H9 (cell line): ENCODE data around the gene VPS18. TPM values are rescaled to one million over a fixed set of nuclear protein-coding genes. Genes with fewer than 3 reads are reported as not detected.

Experiments used
- DNase-seq: peaks from one replicate; pipeline ENCODE4 v3.0.0-alpha.2; 2017
- H2AFZ ChIP-seq: one replicate; pipeline ENCODE4 v1.6.1; 2013; ENCODE audit warnings: mild to moderate bottlenecking, low read length, control low read depth, moderate library complexity
- H2AK5ac ChIP-seq: 2 replicates; pipeline ENCODE4 v1.6.1; 2013; ENCODE audit warnings: low read length, control low read depth, mixed read lengths; ENCODE audit not compliant: insufficient read length
- H2BK120ac ChIP-seq: one replicate; pipeline ENCODE4 v1.6.1; 2013; ENCODE audit warnings: low read depth, mild to moderate bottlenecking, low read length, control low read depth, inconsistent platforms; ENCODE audit not compliant: poor library complexity, severe bottlenecking
- H2BK12ac ChIP-seq: 2 replicates; pipeline ENCODE4 v1.6.1; 2013; ENCODE audit warnings: low read length, control low read depth, mixed read lengths, low read depth; ENCODE audit not compliant: insufficient read length
- H2BK15ac ChIP-seq: 2 replicates; pipeline ENCODE4 v1.6.1; 2013; ENCODE audit warnings: low read depth, low read length, control low read depth
- H2BK20ac ChIP-seq: one replicate; pipeline ENCODE4 v1.6.1; 2013; ENCODE audit warnings: low read depth, mild to moderate bottlenecking, low read length, control low read depth, inconsistent platforms; ENCODE audit not compliant: poor library complexity, severe bottlenecking
- H2BK5ac ChIP-seq: 2 replicates; pipeline ENCODE4 v1.6.1; 2013; ENCODE audit warnings: low read length, control low read depth, mixed read lengths; ENCODE audit not compliant: insufficient read length
- H3K14ac ChIP-seq: 2 replicates; pipeline ENCODE4 v1.6.1; 2013; ENCODE audit warnings: low read length, control low read depth; ENCODE audit not compliant: insufficient read depth
- H3K18ac ChIP-seq: 2 replicates; pipeline ENCODE4 v1.6.1; 2013; ENCODE audit warnings: low read depth, mild to moderate bottlenecking, mixed read lengths, low read length, control low read depth; ENCODE audit not compliant: insufficient read length
- H3K23ac ChIP-seq: 2 replicates; pipeline ENCODE4 v1.6.1; 2013; ENCODE audit warnings: low read length, control low read depth, mixed read lengths, low read depth; ENCODE audit not compliant: insufficient read length
- H3K23me2 ChIP-seq: 2 replicates; pipeline ENCODE4 v1.6.1; 2013; ENCODE audit warnings: low read depth, mild to moderate bottlenecking, mixed read lengths, low read length, control low read depth; ENCODE audit not compliant: insufficient read length, poor library complexity, severe bottlenecking
- H3K27ac ChIP-seq: 2 replicates; pipeline ENCODE4 v1.5.1; 2013; ENCODE audit warnings: low read length, control low read depth, mixed read lengths, low read depth; ENCODE audit not compliant: insufficient read length
- H3K27me3 ChIP-seq: 2 replicates; pipeline ENCODE4 v1.6.1; 2013; ENCODE audit warnings: low read length, control low read depth, inconsistent platforms; ENCODE audit not compliant: insufficient read depth
- H3K4ac ChIP-seq: 2 replicates; pipeline ENCODE4 v1.6.1; 2013; ENCODE audit warnings: low read depth, mild to moderate bottlenecking, control low read depth, inconsistent platforms, low read length, moderate library complexity
- H3K4me1 ChIP-seq: 2 replicates; pipeline ENCODE4 v1.6.1; 2013; ENCODE audit warnings: low read length, control low read depth, inconsistent platforms; ENCODE audit not compliant: insufficient read depth
- H3K4me2 ChIP-seq: 2 replicates; pipeline ENCODE4 v1.6.1; 2013; ENCODE audit warnings: low read length, control low read depth, mixed read lengths; ENCODE audit not compliant: insufficient read length, insufficient read depth
- H3K56ac ChIP-seq: 2 replicates; pipeline ENCODE4 v1.6.1; 2013; ENCODE audit warnings: low read depth, mild to moderate bottlenecking, mixed read lengths, low read length, control low read depth; ENCODE audit not compliant: insufficient read length
- H3K79me1 ChIP-seq: 2 replicates; pipeline ENCODE4 v1.6.1; 2013; ENCODE audit warnings: low read depth, mild to moderate bottlenecking, moderate library complexity, low read length, control low read depth, inconsistent platforms; ENCODE audit not compliant: insufficient read depth, poor library complexity, severe bottlenecking
- H3K79me2 ChIP-seq: 2 replicates; pipeline ENCODE4 v1.6.1; 2013; ENCODE audit warnings: low read length, control low read depth, inconsistent platforms; ENCODE audit not compliant: insufficient read depth
- H3K9ac ChIP-seq: 2 replicates; pipeline ENCODE4 v1.6.1; 2013; ENCODE audit warnings: low read length, control low read depth, mixed read lengths; ENCODE audit not compliant: insufficient read length; ENCODE audit errors: extremely low read depth
- H3K9me3 ChIP-seq: one replicate; pipeline ENCODE4 v1.6.1; 2013; ENCODE audit warnings: low read depth, low read length, inconsistent platforms; ENCODE audit not compliant: control insufficient read depth
- H3T11ph ChIP-seq: one replicate; pipeline ENCODE4 v1.6.1; 2013; ENCODE audit warnings: mild to moderate bottlenecking, low read length, control low read depth, inconsistent platforms
- H4K20me1 ChIP-seq: one replicate; pipeline ENCODE4 v1.6.1; 2013; ENCODE audit not compliant: control insufficient read depth, insufficient read length, insufficient read depth
- H4K5ac ChIP-seq: 2 replicates; pipeline ENCODE4 v1.6.1; 2013; ENCODE audit warnings: low read depth, mild to moderate bottlenecking, mixed read lengths, low read length, control low read depth; ENCODE audit not compliant: insufficient read length
- H4K8ac ChIP-seq: replicated peaks from 2 replicates; pipeline ENCODE4 v1.6.1; 2013; ENCODE audit warnings: low read length, control low read depth, mixed read lengths, low read depth; ENCODE audit not compliant: insufficient read length
- H4K91ac ChIP-seq: 2 replicates; pipeline ENCODE4 v1.6.1; 2013; ENCODE audit warnings: low read depth, mild to moderate bottlenecking, moderate library complexity, mixed read lengths, low read length, control low read depth; ENCODE audit not compliant: insufficient read length
- H3K27ac Mint-ChIP-seq, 3 experiments: 2 replicates in 2 of 3; 3 replicates in 1 of 3; pipeline ENCODE4 v1.8.0; 2020 to 2021; ENCODE audit warnings: mixed read lengths in 3 of 3, mild to moderate bottlenecking in 1 of 3, moderate library complexity in 1 of 3
- H3K27me3 Mint-ChIP-seq: 2 replicates; pipeline ENCODE4 v1.8.0; 2021; ENCODE audit warnings: low read depth, mild to moderate bottlenecking, moderate library complexity, mixed read lengths
- H3K36me3 Mint-ChIP-seq, 3 experiments: 2 replicates in 2 of 3; 3 replicates in 1 of 3; pipeline ENCODE4 v1.8.0; 2020 to 2021; ENCODE audit warnings: low read depth in 3 of 3, mixed read lengths in 3 of 3; ENCODE audit not compliant: insufficient read depth in 1 of 3
- H3K4me1 Mint-ChIP-seq, 2 experiments: 2 replicates each; pipeline ENCODE4 v1.8.0; 2020; ENCODE audit warnings: mixed read lengths in 2 of 2
- H3K4me3 Mint-ChIP-seq, 2 experiments: 2 replicates in 1 of 2; 3 replicates in 1 of 2; pipeline ENCODE4 v1.8.0; 2020 to 2021; ENCODE audit warnings: mild to moderate bottlenecking in 2 of 2, mixed read lengths in 2 of 2, moderate library complexity in 1 of 2
- H3K9me3 Mint-ChIP-seq, 2 experiments: 2 replicates in 1 of 2; 3 replicates in 1 of 2; pipeline ENCODE4 v1.8.0; 2020; ENCODE audit warnings: mild to moderate bottlenecking in 2 of 2, mixed read lengths in 2 of 2, moderate library complexity in 1 of 2
- WGBS: extraction: QIAGEN DNeasy Blood & Tissue Kit; methylation state at CpG from one replicate; pipeline ENCODE4 v1.1.7; 2013; ENCODE audit warnings: missing lambda C conversion rate, low lambda C conversion rate, mixed read lengths; ENCODE audit not compliant: insufficient read length; ENCODE audit errors: extremely low coverage; 5-methylcytosine and 5-hydroxymethylcytosine counted together
- total RNA-seq: library from RNA; stranded (reverse); gene quantifications from 2 replicates; pipeline ENCODE4 v1.2.1, GENCODE V29; 2021
- TF ChIP-seq, protein P1 (sequence below): fragments of 200-600 bp; sonication (generic); conservative IDR thresholded peaks from 3 replicates; pipeline ENCODE4 v1.8.0; 2021; ENCODE audit warnings: antibody characterized with exemption, mild to moderate bottlenecking

VPS18 gene
- total RNA-seq, 1 experiment from 2014 or later, result 45.0 TPM

DNA sequence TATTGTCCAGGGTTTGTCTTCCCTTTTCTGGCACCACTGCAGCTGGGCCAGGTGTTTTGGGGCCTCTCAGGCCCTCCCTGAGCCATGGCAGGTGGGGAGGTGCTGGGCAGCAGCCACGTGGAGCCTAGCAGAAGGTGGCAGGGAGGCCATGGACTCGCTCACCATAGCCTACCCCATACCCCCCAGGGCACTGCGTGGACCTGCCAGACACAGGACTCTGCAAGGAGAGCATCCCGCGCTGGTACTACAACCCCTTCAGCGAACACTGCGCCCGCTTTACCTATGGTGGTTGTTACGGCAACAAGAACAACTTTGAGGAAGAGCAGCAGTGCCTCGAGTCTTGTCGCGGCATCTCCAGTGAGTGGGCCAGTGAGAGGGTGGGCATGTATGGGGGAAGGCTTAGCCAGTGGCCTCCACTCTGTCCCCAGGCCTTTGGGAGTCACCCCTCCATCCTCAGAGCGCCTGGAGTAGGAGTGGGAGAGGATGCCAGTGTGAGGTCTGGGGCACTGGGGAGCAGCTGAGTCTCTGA lies 38.5 kb upstream of the VPS18 start:
- Histone ChIP-seq H2BK15ac (no peak overlapping the region), H3K23me2 (no peaks in the 10 kb centered on the region), H2BK5ac (no peak overlapping the region), H2BK20ac (no peak overlapping the region), H3K56ac (no peak overlapping the region), H2AFZ (no peak overlapping the region), H4K20me1 (no peaks in the 10 kb centered on the region), H3K4me1 (no peaks in the 10 kb centered on the region), H3K9me3 (no peaks in the 10 kb centered on the region), H3K9ac (no peak overlapping the region), H4K91ac (no peak overlapping the region), H3K27me3 (no peaks in the 10 kb centered on the region), H3K79me2 (no peaks in the 10 kb centered on the region), H3K18ac (no peak overlapping the region), H3K23ac (no peak overlapping the region), H3K4ac (no peak overlapping the region), H3K14ac (no peak overlapping the region; the same call in 1 of the 2 replicates), H3K79me1 (no peaks in the 10 kb centered on the region), H2BK12ac (no peak overlapping the region), H3K4me2 (no peak overlapping the region), H2AK5ac (no peak overlapping the region), H4K8ac (no peak overlapping the region), H3K27ac (no peak overlapping the region), H2BK120ac (no peak overlapping the region), H3T11ph (no peak overlapping the region), H4K5ac (no peak overlapping the region)
- TF ChIP-seq, protein P1, sequence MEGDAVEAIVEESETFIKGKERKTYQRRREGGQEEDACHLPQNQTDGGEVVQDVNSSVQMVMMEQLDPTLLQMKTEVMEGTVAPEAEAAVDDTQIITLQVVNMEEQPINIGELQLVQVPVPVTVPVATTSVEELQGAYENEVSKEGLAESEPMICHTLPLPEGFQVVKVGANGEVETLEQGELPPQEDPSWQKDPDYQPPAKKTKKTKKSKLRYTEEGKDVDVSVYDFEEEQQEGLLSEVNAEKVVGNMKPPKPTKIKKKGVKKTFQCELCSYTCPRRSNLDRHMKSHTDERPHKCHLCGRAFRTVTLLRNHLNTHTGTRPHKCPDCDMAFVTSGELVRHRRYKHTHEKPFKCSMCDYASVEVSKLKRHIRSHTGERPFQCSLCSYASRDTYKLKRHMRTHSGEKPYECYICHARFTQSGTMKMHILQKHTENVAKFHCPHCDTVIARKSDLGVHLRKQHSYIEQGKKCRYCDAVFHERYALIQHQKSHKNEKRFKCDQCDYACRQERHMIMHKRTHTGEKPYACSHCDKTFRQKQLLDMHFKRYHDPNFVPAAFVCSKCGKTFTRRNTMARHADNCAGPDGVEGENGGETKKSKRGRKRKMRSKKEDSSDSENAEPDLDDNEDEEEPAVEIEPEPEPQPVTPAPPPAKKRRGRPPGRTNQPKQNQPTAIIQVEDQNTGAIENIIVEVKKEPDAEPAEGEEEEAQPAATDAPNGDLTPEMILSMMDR, result no peak
- Mint-ChIP-seq H3K27ac (no peak overlapping the region; a peak in 1 of 7 replicates), H3K27me3 (no peaks in the 10 kb centered on the region; the same call in 1 of the 2 replicates), H3K4me3 (no peak overlapping the region), H3K4me1 (peaks cover 20 to 22% of the 10 kb centered on the region in 2 experiments), H3K36me3 (peaks cover 22 to 67% (median 62%) of the 10 kb centered on the region in 3 experiments; a peak in 6 of 7 replicates), H3K9me3 (no peaks in the 10 kb centered on the region)
- WGBS, result no CpG with 5 or more reads among the region's 13 CpGs
- DNase-seq, result no peak
